Neural progenitor cell (in vitro differentiated cells): ENCODE data around the gene MOK. TPM values are rescaled to one million over a fixed set of nuclear protein-coding genes. Genes with fewer than 3 reads are reported as not detected.

Source experiments
- DNase-seq: peaks from one replicate; pipeline ENCODE4 v3.0.0-alpha.2; 2016; ENCODE audit warnings: low spot score
- H2AFZ ChIP-seq: fragments of 200-600 bp; sonication (generic); replicated peaks from 2 replicates; pipeline ENCODE4 v1.6.1; 2016; ENCODE audit warnings: antibody characterized with exemption
- H3F3A ChIP-seq: fragments of 200-600 bp; sonication (generic); 2 replicates; pipeline ENCODE4 v1.6.1; 2016; ENCODE audit warnings: antibody characterized with exemption, low read depth
- H3K27ac ChIP-seq: fragments of 200-600 bp; sonication (generic); 2 replicates; pipeline ENCODE4 v1.5.1; 2016; ENCODE audit warnings: mild to moderate bottlenecking
- H3K27me3 ChIP-seq: fragments of 200-600 bp; sonication (generic); 2 replicates; pipeline ENCODE4 v1.6.1; 2016; ENCODE audit warnings: mild to moderate bottlenecking, moderate library complexity
- H3K36me3 ChIP-seq: fragments of 200-600 bp; sonication (generic); 2 replicates; pipeline ENCODE4 v1.5.1; 2016
- H3K4me1 ChIP-seq: fragments of 200-600 bp; sonication (generic); 2 replicates; pipeline ENCODE4 v1.6.1; 2016; ENCODE audit warnings: mixed run types
- H3K4me2 ChIP-seq: fragments of 200-600 bp; sonication (generic); 2 replicates; pipeline ENCODE4 v1.6.1; 2016
- H3K4me3 ChIP-seq: fragments of 200-600 bp; sonication (generic); 2 replicates; pipeline ENCODE4 v1.5.1; 2016
- H3K79me2 ChIP-seq: fragments of 200-600 bp; sonication (generic); 2 replicates; pipeline ENCODE4 v1.6.1; 2016; ENCODE audit warnings: low read depth
- H3K9ac ChIP-seq: fragments of 200-600 bp; sonication (generic); 2 replicates; pipeline ENCODE4 v1.6.1; 2016
- H3K9me3 ChIP-seq: fragments of 200-600 bp; sonication (generic); 2 replicates; pipeline ENCODE4 v1.5.1; 2016; ENCODE audit warnings: low read depth
- H4K20me1 ChIP-seq: fragments of 200-600 bp; sonication (generic); 2 replicates; pipeline ENCODE4 v1.6.1; 2016; ENCODE audit warnings: low read depth
- H3K27ac Mint-ChIP-seq: 3 replicates; pipeline ENCODE4 v1.8.0; 2021; ENCODE audit warnings: mixed read lengths
- H3K27me3 Mint-ChIP-seq: 2 replicates; pipeline ENCODE4 v1.8.0; 2022; ENCODE audit warnings: low read depth, mild to moderate bottlenecking, inconsistent platforms, moderate library complexity, mixed read lengths; ENCODE audit not compliant: insufficient read depth
- H3K36me3 Mint-ChIP-seq: 3 replicates; pipeline ENCODE4 v1.8.0; 2021; ENCODE audit warnings: mixed read lengths
- H3K4me1 Mint-ChIP-seq: 3 replicates; pipeline ENCODE4 v1.8.0; 2021; ENCODE audit warnings: mixed read lengths
- H3K4me3 Mint-ChIP-seq: 3 replicates; pipeline ENCODE4 v1.8.0; 2021; ENCODE audit warnings: mild to moderate bottlenecking, moderate library complexity, mixed read lengths
- H3K9me3 Mint-ChIP-seq: 3 replicates; pipeline ENCODE4 v1.8.0; 2020; ENCODE audit warnings: mixed read lengths
- EZH2 ChIP-seq: fragments of 200-600 bp; sonication (generic); IDR thresholded peaks from 2 replicates; pipeline ENCODE4 v1.6.1; 2017; ENCODE audit warnings: antibody characterized with exemption, mild to moderate bottlenecking, moderate library complexity
- EZH2phosphoT487 ChIP-seq: fragments of 200-600 bp; sonication (generic); IDR thresholded peaks from 2 replicates; pipeline ENCODE4 v1.6.1; 2017; ENCODE audit warnings: antibody characterized with exemption
- total RNA-seq: library from RNA; depleted of rRNA; stranded (reverse); fragments of >200 nt; gene quantifications from 2 replicates; pipeline ENCODE4 v1.2.3, GENCODE V29; 2015; ENCODE audit warnings: low replicate concordance
- TF ChIP-seq, protein P1 (sequence below): fragments of 200-600 bp; sonication (generic); IDR thresholded peaks from 2 replicates; pipeline ENCODE4 v1.5.1; 2017; ENCODE audit warnings: antibody characterized with exemption, mild to moderate bottlenecking

The MOK gene
- total RNA-seq, 1 donor from 2014 or later, result 9.9 TPM

DNA sequence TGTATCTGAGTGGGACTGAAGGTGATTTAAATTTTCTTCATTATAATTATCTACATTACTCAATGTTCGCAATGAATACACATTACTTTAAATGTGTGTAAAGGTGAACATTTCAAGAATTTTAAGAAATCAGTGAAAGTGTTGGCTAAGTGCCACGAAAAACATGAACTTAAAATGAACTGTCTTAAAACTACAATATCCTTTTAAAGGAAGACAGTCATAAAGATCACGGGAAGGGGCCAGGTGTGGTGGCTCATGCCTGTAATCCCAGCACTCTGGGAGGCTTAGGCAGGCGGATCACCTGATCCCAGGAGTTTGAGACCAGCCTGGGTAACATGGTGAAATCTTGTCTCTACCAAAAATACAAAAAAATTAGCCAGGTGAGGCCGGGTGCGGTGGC, 11.2 kb downstream of the MOK start:
- H3F3A ChIP-seq, result no peaks in the 10 kb centered on the region

DNA sequence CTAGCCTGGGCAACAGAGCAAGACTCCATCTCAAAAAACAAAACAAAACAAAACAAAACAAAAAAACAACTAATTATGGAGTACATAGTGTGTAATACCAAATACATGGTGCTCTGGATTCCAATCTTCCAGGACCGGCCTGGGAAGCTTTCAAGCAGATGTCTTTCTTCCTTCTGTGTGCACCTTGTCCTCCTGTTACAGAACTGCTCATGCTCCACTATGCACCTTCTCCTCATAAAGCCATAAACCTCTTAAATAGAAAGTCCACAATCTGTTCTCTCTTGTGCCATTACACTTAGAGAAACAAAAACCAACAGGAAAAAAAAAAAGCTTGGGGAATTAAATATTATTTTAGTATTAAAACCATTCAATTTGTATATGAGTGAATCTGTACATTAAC, 12.5 kb downstream of the MOK start:
- no peaks in the 10 kb centered on the region for H3K4me1 Mint-ChIP-seq
- Histone ChIP-seq H3K79me2 (no peaks in the 10 kb centered on the region), H3K9ac (no peak overlapping the region), H2AFZ (no peak overlapping the region), H3K27me3 (no peaks in the 10 kb centered on the region), H3K4me1 (no peaks in the 10 kb centered on the region), H3F3A (no peaks in the 10 kb centered on the region), H3K36me3 (no peaks in the 10 kb centered on the region), H4K20me1 (no peaks in the 10 kb centered on the region), H3K27ac (no peak overlapping the region), H3K4me3 (no peak overlapping the region), H3K4me2 (no peak overlapping the region), H3K9me3 (peaks cover 4% of the 10 kb centered on the region)
- H3K27me3 Mint-ChIP-seq, result no peaks in the 10 kb centered on the region
- H3K36me3 Mint-ChIP-seq, result peaks cover 3% of the 10 kb centered on the region
- H3K9me3 Mint-ChIP-seq, result peaks cover 2% of the 10 kb centered on the region
- H3K27ac Mint-ChIP-seq, result no peak overlapping the region
- no peak for DNase-seq
- no peak overlapping the region for H3K4me3 Mint-ChIP-seq
- TF ChIP-seq, protein P1, sequence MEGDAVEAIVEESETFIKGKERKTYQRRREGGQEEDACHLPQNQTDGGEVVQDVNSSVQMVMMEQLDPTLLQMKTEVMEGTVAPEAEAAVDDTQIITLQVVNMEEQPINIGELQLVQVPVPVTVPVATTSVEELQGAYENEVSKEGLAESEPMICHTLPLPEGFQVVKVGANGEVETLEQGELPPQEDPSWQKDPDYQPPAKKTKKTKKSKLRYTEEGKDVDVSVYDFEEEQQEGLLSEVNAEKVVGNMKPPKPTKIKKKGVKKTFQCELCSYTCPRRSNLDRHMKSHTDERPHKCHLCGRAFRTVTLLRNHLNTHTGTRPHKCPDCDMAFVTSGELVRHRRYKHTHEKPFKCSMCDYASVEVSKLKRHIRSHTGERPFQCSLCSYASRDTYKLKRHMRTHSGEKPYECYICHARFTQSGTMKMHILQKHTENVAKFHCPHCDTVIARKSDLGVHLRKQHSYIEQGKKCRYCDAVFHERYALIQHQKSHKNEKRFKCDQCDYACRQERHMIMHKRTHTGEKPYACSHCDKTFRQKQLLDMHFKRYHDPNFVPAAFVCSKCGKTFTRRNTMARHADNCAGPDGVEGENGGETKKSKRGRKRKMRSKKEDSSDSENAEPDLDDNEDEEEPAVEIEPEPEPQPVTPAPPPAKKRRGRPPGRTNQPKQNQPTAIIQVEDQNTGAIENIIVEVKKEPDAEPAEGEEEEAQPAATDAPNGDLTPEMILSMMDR, result no peak
- TF ChIP-seq EZH2, result no peak
- no peak for TF ChIP-seq EZH2phosphoT487

More for the DNA sequence above, 11.2 kb downstream of the MOK start:
- no peak overlapping the region for H2AFZ ChIP-seq
- no peak overlapping the region for H3K27ac Mint-ChIP-seq
- no peaks in the 10 kb centered on the region for H3K27me3 ChIP-seq
- H3K9me3 ChIP-seq, result no peaks in the 10 kb centered on the region
- no peaks in the 10 kb centered on the region for H3K4me1 ChIP-seq
- H3K27ac ChIP-seq, result no peak overlapping the region
- peaks cover 2% of the 10 kb centered on the region for H3K27me3 Mint-ChIP-seq
- TF ChIP-seq, protein P1, result no peak
- no peak for TF ChIP-seq EZH2phosphoT487
- no peak for TF ChIP-seq EZH2
- H3K36me3 ChIP-seq, result no peaks in the 10 kb centered on the region
- no peak for DNase-seq
- H3K4me2 ChIP-seq, result no peak overlapping the region
- H3K36me3 Mint-ChIP-seq, result peaks cover 2% of the 10 kb centered on the region
- H3K4me3 ChIP-seq, result no peak overlapping the region
- no peaks in the 10 kb centered on the region for H3K4me1 Mint-ChIP-seq
- no peaks in the 10 kb centered on the region for H4K20me1 ChIP-seq
- H3K4me3 Mint-ChIP-seq, result no peak overlapping the region
- H3K79me2 ChIP-seq, result no peaks in the 10 kb centered on the region
- H3K9me3 Mint-ChIP-seq, result peaks cover 2% of the 10 kb centered on the region
- no peak overlapping the region for H3K9ac ChIP-seq

DNA sequence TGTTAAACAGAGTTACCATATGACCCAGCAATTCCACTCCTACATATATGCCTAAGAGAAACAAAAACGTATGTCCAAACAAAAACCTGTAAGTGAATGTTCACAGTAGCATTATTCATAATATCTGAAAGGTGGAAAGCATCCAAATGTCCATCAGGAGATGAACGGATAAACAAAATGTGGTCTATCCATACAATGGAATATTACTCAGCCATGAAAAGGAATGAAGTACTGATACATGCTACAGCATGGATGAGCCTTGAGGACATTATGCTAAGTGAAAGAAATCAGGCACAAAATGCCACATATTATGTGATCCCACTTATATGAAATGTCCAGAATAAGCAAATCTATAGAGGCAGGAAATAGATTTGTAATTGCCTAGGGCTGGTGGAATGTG, 16.8 kb downstream of the MOK start:
- Histone ChIP-seq H3F3A (no peaks in the 10 kb centered on the region), H3K27ac (no peak overlapping the region), H3K4me3 (no peak overlapping the region), H3K4me2 (no peak overlapping the region), H3K79me2 (no peaks in the 10 kb centered on the region), H3K9ac (no peak overlapping the region), H3K27me3 (no peaks in the 10 kb centered on the region), H4K20me1 (no peaks in the 10 kb centered on the region), H3K9me3 (peaks cover 4% of the 10 kb centered on the region), H3K36me3 (no peaks in the 10 kb centered on the region), H2AFZ (no peak overlapping the region), H3K4me1 (no peaks in the 10 kb centered on the region)
- peaks cover 3% of the 10 kb centered on the region for H3K36me3 Mint-ChIP-seq
- no peak overlapping the region for H3K4me3 Mint-ChIP-seq
- no peak for DNase-seq
- H3K4me1 Mint-ChIP-seq, result no peaks in the 10 kb centered on the region
- no peak overlapping the region for H3K27ac Mint-ChIP-seq
- TF ChIP-seq, protein P1, result no peak
- TF ChIP-seq EZH2phosphoT487, result no peak
- TF ChIP-seq EZH2, result no peak
- no peaks in the 10 kb centered on the region for H3K27me3 Mint-ChIP-seq
- peaks cover 2% of the 10 kb centered on the region for H3K9me3 Mint-ChIP-seq
